Right cardiac atrium (tissue), 5 donors: ENCODE results near the gene POMP. TPM values are rescaled to one million over a fixed set of nuclear protein-coding genes. Genes with fewer than 3 reads are reported as not detected.
"Not testable (repeated sequence)": the region's sequence is repeated elsewhere in the genome, so short reads cannot be mapped to it uniquely, and the experiment has no call there.

ENCODE experiments used
- ATAC-seq, 2 donors: fragments of 200-7000 bp; cut with Tn5 transposase; one replicate each; pipeline versions ENCODE4 v1.8.0 to v1.9.1; 2020; ENCODE audit warnings: moderate library complexity in 2 of 2, mild to moderate bottlenecking in 1 of 2
- DNase-seq, 3 donors: peaks; one replicate each; pipeline ENCODE4 v3.0.0-alpha.2; 2020
- H3K27ac ChIP-seq: one replicate; pipeline ENCODE4 v1.5.1; 2013; ENCODE audit warnings: mild to moderate bottlenecking, low read length, control low read depth, moderate library complexity
- H3K27me3 ChIP-seq: one replicate; pipeline ENCODE4 v1.6.1; 2013; ENCODE audit not compliant: control insufficient read depth, insufficient read depth
- H3K4me1 ChIP-seq: one replicate; pipeline ENCODE4 v1.6.1; 2013; ENCODE audit warnings: low read length; ENCODE audit not compliant: control insufficient read depth, insufficient read depth
- H3K4me3 ChIP-seq: one replicate; pipeline ENCODE4 v1.5.1; 2013; ENCODE audit warnings: low read length, control low read depth
- H3K9me3 ChIP-seq: one replicate; pipeline ENCODE4 v1.6.1; 2013; ENCODE audit warnings: low read length; ENCODE audit not compliant: control insufficient read depth
- WGBS: extraction: QIAGEN DNeasy Blood & Tissue Kit; methylation state at CpG from one replicate; pipeline ENCODE4 v1.1.7; 2013; 5-methylcytosine and 5-hydroxymethylcytosine counted together
- intact Hi-C, 4 donors: fragments of 100-400 bp; cut with DNase I; formaldehyde crosslinking; loops; one replicate each; pipeline versions ENCODE4 v1.11.0 to v1.14.0; 2022 to 2023
- polyA plus RNA-seq: library from polyadenylated mRNA; stranded (reverse); fragments of 200-250 nt; gene quantifications from one replicate; pipeline ENCODE4 v1.2.3, GENCODE V29; 2013
- total RNA-seq, 4 donors: library from RNA; stranded (reverse); fragmentation: NEBNext Ultra II Directional; extraction: Animal tissue kit (Norgen Biotek cat#: 25700); gene quantifications; one replicate each; pipeline ENCODE4 v1.2.1, GENCODE V29; 2021
- donor health status: healthy with polysubstance abuse.
- donor health status: DM: no; HTN: yes; CAD: no.
- donor health status: DM: no; HTN: no; CAD: no.
- donor health status: DM: no; HTN: yes; CAD: no; lungs with severe emphysema.
- donor health status: DM: yes; HTN: yes; CAD: no.

The POMP gene
- total and polyA plus RNA-seq, 5 donors, result 75.3 to 147 (median 96.9) TPM

- Histone ChIP-seq H3K4me1 (peaks cover 2% of the 10 kb centered on the region), H3K27ac (no peak overlapping the region), H3K4me3 (no peak overlapping the region), H3K9me3 (no peaks in the 10 kb centered on the region), H3K27me3 (no peaks in the 10 kb centered on the region)
- intact Hi-C loops, result no loop called here
- no peak for ATAC-seq
- DNase-seq, result no peak
- WGBS, result 90% methylated on average over 9 of the region's 9 CpGs
Measured at GRCh38 chr13:28666897-28667488, 8.1 kb downstream of the POMP start.

GRCh38 chr13:28671126-28671792 is 12.3 kb downstream of the POMP start:
- Histone ChIP-seq H3K4me1 (peaks cover 2% of the 10 kb centered on the region), H3K4me3 (no peak overlapping the region), H3K27me3 (no peaks in the 10 kb centered on the region), H3K27ac (no peak overlapping the region), H3K9me3 (no peaks in the 10 kb centered on the region)
- DNase-seq, result no peak
- ATAC-seq, result no peak
- intact Hi-C loops, result no loop called here

GRCh38 chr13:28678809-28679208 is 19.9 kb downstream of the POMP start:
- ATAC-seq (no peak), DNase-seq (no peak)
- no peaks in the 10 kb centered on the region for H3K9me3 ChIP-seq
- H3K27me3 ChIP-seq, result no peaks in the 10 kb centered on the region
- intact Hi-C loops, result no loop called here
- no peak overlapping the region for H3K27ac ChIP-seq
- 73% methylated on average over 1 of the region's 1 CpG for WGBS
- H3K4me3 ChIP-seq, result no peak overlapping the region
- no peaks in the 10 kb centered on the region for H3K4me1 ChIP-seq

- Histone ChIP-seq H3K9me3 (no peaks in the 10 kb centered on the region), H3K4me1 (no peaks in the 10 kb centered on the region), H3K27ac (no peak overlapping the region), H3K4me3 (no peak overlapping the region), H3K27me3 (no peaks in the 10 kb centered on the region)
- DNase-seq (no peak), ATAC-seq (no peak)
- 76% methylated on average over 1 of the region's 1 CpG for WGBS
- intact Hi-C loops, result loop anchor here in 2 of 4 donors (5.0 kb wide), 1 partner anchor 118 kb away; no protein-coding TSS in a partner anchor
Measured at GRCh38 chr13:28679628-28680027, 20.7 kb downstream of the POMP start.

GRCh38 chr13:28680541-28680940 is 21.6 kb downstream of the POMP start:
- WGBS, result 94% methylated on average over 2 of the region's 2 CpGs
- Histone ChIP-seq H3K27ac (no peak overlapping the region), H3K4me3 (no peak overlapping the region), H3K4me1 (no peaks in the 10 kb centered on the region), H3K27me3 (no peaks in the 10 kb centered on the region), H3K9me3 (no peaks in the 10 kb centered on the region)
- DNase-seq, result no peak
- no peak for ATAC-seq
- intact Hi-C loops, result loop anchor here in 2 of 4 donors (5.0 kb wide), 1 partner anchor 117 kb away; no protein-coding TSS in a partner anchor

GRCh38 chr13:28683169-28683568 is 24.2 kb downstream of the POMP start:
- not testable (repeated sequence) for H3K4me1 ChIP-seq, ATAC-seq, H3K27me3 ChIP-seq, DNase-seq, H3K27ac ChIP-seq, H3K4me3 ChIP-seq, H3K9me3 ChIP-seq
- intact Hi-C loops, result loop anchor here in 2 of 4 donors (5.0 kb wide), 1 partner anchor 114 kb away; no protein-coding TSS in a partner anchor
- WGBS, result 92% methylated on average over 8 of the region's 8 CpGs

GRCh38 chr13:28684257-28684656 is 25.3 kb downstream of the POMP start:
- intact Hi-C loops, result loop anchor here in 2 of 4 donors (5.0 kb wide), 1 partner anchor 113 kb away; no protein-coding TSS in a partner anchor
- WGBS, result 50% methylated on average over 7 of the region's 7 CpGs
- Histone ChIP-seq H3K27ac (no peak overlapping the region), H3K4me1 (no peaks in the 10 kb centered on the region), H3K9me3 (no peaks in the 10 kb centered on the region), H3K27me3 (no peaks in the 10 kb centered on the region), H3K4me3 (no peak overlapping the region)
- ATAC-seq, result peak in 1 of 2 donors; percentile 26
- DNase-seq, result peak in 2 of 3 donors; percentile 17 to 49

GRCh38 chr13:28685114-28685513 is 26.2 kb downstream of the POMP start:
- H3K4me3 ChIP-seq, result no peak overlapping the region
- DNase-seq (no peak), ATAC-seq (peak in 1 of 2 donors; percentile 39)
- intact Hi-C loops, result no loop called here
- H3K27me3 ChIP-seq, result no peaks in the 10 kb centered on the region
- no peak overlapping the region for H3K27ac ChIP-seq
- H3K9me3 ChIP-seq, result no peaks in the 10 kb centered on the region
- 87% methylated on average over 12 of the region's 12 CpGs for WGBS
- H3K4me1 ChIP-seq, result no peaks in the 10 kb centered on the region

GRCh38 chr13:28685892-28686291 is 27.0 kb downstream of the POMP start:
- no peak for DNase-seq
- Histone ChIP-seq H3K4me1 (no peaks in the 10 kb centered on the region), H3K27ac (no peak overlapping the region), H3K9me3 (no peaks in the 10 kb centered on the region), H3K4me3 (no peak overlapping the region), H3K27me3 (no peaks in the 10 kb centered on the region)
- no peak for ATAC-seq
- intact Hi-C loops, result no loop called here
- 73% methylated on average over 3 of the region's 3 CpGs for WGBS

GRCh38 chr13:28693605-28694491 is 34.9 kb downstream of the POMP start:
- ATAC-seq, H3K4me3 ChIP-seq, H3K27me3 ChIP-seq, H3K4me1 ChIP-seq, H3K27ac ChIP-seq, H3K9me3 ChIP-seq, DNase-seq, intact Hi-C loops: not testable (repeated sequence)
- 59% methylated on average over 11 of the region's 11 CpGs for WGBS

GRCh38 chr13:28697441-28697840 is 38.5 kb downstream of the POMP start:
- no peak for ATAC-seq
- WGBS, result 97% methylated on average over 1 of the region's 1 CpG
- intact Hi-C loops, result no loop called here

More at GRCh38 chr13:28697441-28697840, 38.5 kb downstream of the POMP start:
- no peaks in the 10 kb centered on the region for H3K4me1 ChIP-seq
- no peak overlapping the region for H3K4me3 ChIP-seq
- no peaks in the 10 kb centered on the region for H3K9me3 ChIP-seq
- H3K27me3 ChIP-seq, result no peaks in the 10 kb centered on the region
- DNase-seq, result no peak
- no peak overlapping the region for H3K27ac ChIP-seq
